ENCODE data around the gene TNFRSF25. TPM values are rescaled to one million over a fixed set of nuclear protein-coding genes. Genes with fewer than 3 reads are reported as not detected.
"Not testable (repeated sequence)": the region's sequence is repeated elsewhere in the genome, so short reads cannot be mapped to it uniquely, and the experiment has no call there.

The TNFRSF25 gene
- total RNA-seq, 4 donors from 2014 or later = 53.7 to 168 (median 75.7) TPM

DNA sequence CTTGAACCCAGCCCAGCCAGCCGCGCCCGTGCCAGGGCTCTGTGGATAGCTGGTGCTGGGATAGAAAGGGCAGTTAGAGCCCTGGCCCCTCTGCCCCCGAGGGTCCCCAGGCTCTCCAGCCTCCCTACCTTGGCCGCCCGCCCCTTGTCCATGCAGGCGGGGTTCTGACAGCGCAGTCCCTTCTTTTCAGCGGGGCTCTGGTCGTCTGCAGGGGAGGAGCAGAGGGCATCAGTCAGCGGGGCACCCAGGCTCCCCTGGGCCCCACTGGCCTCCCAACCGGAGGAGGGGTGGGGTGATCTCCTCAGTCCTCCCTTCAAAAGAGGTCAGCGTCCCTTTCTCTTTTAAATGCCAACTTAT, 30.4 kb upstream of the TNFRSF25 start:
- no peak overlapping the region for H3K4me3 ChIP-seq (ENCODE audit: low read depth, poor library complexity, severe bottlenecking)
- intact Hi-C loops (cut with DNase I; ENCODE audit: low total_unique reads) = no loop called here
- 22 to 30% methylated on average over 9 to 13 of the region's 13 CpGs for WGBS, 2 donors
- no peak for DNase-seq (ENCODE audit: low spot score in 2 of 2)
- TF ChIP-seq, protein P1, sequence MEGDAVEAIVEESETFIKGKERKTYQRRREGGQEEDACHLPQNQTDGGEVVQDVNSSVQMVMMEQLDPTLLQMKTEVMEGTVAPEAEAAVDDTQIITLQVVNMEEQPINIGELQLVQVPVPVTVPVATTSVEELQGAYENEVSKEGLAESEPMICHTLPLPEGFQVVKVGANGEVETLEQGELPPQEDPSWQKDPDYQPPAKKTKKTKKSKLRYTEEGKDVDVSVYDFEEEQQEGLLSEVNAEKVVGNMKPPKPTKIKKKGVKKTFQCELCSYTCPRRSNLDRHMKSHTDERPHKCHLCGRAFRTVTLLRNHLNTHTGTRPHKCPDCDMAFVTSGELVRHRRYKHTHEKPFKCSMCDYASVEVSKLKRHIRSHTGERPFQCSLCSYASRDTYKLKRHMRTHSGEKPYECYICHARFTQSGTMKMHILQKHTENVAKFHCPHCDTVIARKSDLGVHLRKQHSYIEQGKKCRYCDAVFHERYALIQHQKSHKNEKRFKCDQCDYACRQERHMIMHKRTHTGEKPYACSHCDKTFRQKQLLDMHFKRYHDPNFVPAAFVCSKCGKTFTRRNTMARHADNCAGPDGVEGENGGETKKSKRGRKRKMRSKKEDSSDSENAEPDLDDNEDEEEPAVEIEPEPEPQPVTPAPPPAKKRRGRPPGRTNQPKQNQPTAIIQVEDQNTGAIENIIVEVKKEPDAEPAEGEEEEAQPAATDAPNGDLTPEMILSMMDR (IDR thresholded peaks at IDR 0.05) = no peak
- TF ChIP-seq POLR2A (IDR thresholded peaks at IDR 0.05) = no peak

DNA sequence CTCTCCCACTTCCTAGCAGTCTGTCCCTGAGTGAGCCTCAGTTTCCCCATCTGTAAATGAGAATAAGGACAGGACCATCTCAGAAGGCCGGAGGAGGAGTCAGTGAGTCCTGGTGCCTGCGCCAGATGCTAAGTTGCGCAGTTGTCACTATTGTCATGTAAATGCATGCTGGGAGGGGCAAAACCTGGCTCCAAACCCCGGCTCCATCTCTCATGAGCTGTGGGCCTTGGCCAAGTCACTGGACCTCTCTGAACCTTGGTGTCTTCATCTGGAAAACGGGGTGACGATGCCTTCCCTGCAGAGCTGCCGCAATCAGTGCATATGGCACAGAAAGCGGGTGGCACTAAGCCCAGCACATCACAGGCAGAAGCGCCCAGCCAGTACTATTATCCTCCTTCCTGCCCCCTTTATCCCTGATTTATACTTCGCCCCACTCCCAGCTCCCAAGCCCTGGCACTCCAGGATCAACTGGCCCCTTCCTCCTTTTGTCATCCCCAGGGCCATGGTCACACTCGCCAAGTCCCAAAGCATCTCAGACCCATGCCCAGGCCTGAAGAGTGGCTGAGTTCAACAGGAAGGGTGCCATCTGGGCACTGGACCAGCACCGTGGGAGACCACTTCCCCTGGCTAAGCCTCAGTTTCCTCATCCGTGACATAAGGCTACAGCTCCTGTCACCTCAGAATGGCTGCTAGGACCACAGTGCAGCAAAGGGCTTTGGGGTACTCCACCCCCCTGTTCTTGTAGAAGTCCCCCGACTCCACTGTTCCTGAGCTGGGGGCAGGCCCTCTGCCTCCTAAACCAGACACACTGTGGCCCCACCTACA, 29.8 kb upstream of the TNFRSF25 start:
- DNase-seq (ENCODE audit: low spot score in 2 of 2) = no peak
- intact Hi-C loops (cut with DNase I; ENCODE audit: low total_unique reads) = no loop called here
- H3K4me3 ChIP-seq (ENCODE audit: low read depth, poor library complexity, severe bottlenecking) = no peak overlapping the region
- TF ChIP-seq, protein P1 (IDR thresholded peaks at IDR 0.05) = no peak
- TF ChIP-seq POLR2A (IDR thresholded peaks at IDR 0.05) = no peak
- WGBS, 2 donors = 53 to 57% methylated on average over 14 of the region's 14 CpGs

DNA sequence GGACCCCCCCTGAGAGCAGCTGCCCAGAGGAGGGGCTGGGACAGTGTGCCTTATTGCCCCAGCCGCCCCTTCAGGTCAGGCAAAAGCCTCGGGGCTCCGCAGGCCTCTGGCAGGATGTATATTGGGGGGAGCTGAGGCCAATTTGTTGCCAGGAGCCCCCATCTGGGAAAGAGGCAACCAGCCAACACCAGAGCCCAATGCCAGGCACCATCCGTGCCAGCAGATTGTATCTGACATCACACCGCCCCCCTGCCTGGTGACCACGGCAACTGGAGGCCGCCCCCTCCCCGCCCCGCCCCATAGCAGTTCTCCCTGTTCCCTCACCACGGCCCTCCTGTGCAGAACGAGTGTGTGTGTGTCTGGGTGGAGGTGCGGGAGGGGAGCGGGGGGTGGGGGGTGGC, 29.1 kb upstream of the TNFRSF25 start:
- H3K4me3 ChIP-seq (ENCODE audit: low read depth, poor library complexity, severe bottlenecking) = no peak overlapping the region
- intact Hi-C loops (cut with DNase I; ENCODE audit: low total_unique reads) = no loop called here
- TF ChIP-seq, protein P1 (IDR thresholded peaks at IDR 0.05) = no peak
- no peak for TF ChIP-seq POLR2A (IDR thresholded peaks at IDR 0.05)
- 38% methylated on average over 13 of the region's 13 CpGs; no CpG with 5 or more reads in 1 of the 2 donors for WGBS, 2 donors
- DNase-seq (ENCODE audit: low spot score in 2 of 2) = no peak

DNA sequence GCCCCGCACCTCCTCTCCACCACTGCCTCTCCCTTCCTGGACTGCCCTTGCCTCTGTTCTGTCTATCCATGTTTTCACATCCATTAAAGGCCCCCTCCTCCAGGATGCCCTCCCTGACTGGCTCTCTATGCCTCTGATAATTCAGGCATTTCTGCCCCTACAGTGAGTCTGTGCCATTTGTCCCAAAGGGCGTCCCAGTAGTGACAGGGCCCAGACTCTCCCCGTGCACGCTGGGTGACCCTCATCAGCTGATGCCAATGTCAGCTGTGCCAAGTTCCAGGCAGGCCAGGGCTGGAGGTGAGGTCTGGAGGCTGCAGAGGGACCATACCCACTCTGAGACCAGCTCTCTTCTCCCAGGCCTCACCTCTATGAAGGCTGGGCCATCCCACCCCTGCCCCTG, 28.7 kb upstream of the TNFRSF25 start:
- 93 to 97% methylated on average over 4 of the region's 4 CpGs for WGBS, 2 donors
- TF ChIP-seq POLR2A (IDR thresholded peaks at IDR 0.05) = no peak
- TF ChIP-seq, protein P1 (IDR thresholded peaks at IDR 0.05) = no peak

DNA sequence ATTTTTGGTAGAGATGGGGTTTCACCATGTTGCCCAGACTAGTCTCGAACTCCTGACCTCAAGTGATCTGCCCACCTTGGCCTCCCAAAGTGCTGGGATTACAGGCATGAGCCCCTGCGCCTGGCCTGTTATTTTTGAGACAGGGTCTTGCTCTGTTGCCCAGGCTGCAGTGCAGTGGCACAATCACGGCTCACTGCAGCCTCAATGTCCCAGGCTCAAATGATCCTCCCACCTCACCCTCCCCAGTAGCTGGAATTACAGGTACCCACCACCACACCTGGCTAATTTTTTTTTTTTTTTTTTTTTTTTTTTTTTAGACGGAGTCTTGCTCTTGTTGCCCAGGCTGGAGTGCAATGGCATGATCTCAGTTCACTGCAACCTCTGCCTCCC, 27.9 kb upstream of the TNFRSF25 start:
- intact Hi-C loops (cut with DNase I; ENCODE audit: low total_unique reads); H3K4me3 ChIP-seq (ENCODE audit: low read depth, poor library complexity, severe bottlenecking); DNase-seq (ENCODE audit: low spot score in 2 of 2): not testable (repeated sequence)
- 89 to 91% methylated on average over 4 of the region's 4 CpGs for WGBS, 2 donors

More for the DNA sequence above, 28.7 kb upstream of the TNFRSF25 start:
- DNase-seq (ENCODE audit: low spot score in 2 of 2) = no peak
- no peak overlapping the region for H3K4me3 ChIP-seq (ENCODE audit: low read depth, poor library complexity, severe bottlenecking)
- intact Hi-C loops (cut with DNase I; ENCODE audit: low total_unique reads) = no loop called here

DNA sequence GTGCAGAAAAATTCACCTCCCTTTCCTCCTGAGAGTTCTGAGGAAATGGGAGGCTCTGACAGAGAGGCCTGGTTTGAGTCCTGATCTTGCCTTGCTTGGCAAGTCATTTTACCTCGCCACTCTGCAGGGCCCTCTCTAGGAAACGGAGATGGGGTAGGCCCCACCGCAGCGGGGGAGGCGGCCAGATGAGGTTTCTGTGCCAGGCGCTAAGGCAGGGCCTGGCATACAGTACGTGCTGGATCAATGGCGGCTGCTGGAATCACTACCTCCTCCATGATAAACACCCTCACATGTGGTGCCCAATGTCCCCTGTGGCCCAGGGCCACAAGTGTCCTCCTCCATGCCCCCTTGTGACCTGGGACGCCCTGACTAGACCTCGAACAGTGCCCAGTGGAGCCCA, 26.0 kb upstream of the TNFRSF25 start:
- H3K4me3 ChIP-seq (ENCODE audit: low read depth, poor library complexity, severe bottlenecking) = no peak overlapping the region
- WGBS, 2 donors = 38 to 48% methylated on average over 10 of the region's 10 CpGs
- TF ChIP-seq, protein P1 (IDR thresholded peaks at IDR 0.05) = no peak
- TF ChIP-seq POLR2A (IDR thresholded peaks at IDR 0.05) = no peak
- no peak for DNase-seq (ENCODE audit: low spot score in 2 of 2)
- intact Hi-C loops (cut with DNase I; ENCODE audit: low total_unique reads) = no loop called here
